ENCODE results near the gene ADSS1.

ADSS1 gene

DNA sequence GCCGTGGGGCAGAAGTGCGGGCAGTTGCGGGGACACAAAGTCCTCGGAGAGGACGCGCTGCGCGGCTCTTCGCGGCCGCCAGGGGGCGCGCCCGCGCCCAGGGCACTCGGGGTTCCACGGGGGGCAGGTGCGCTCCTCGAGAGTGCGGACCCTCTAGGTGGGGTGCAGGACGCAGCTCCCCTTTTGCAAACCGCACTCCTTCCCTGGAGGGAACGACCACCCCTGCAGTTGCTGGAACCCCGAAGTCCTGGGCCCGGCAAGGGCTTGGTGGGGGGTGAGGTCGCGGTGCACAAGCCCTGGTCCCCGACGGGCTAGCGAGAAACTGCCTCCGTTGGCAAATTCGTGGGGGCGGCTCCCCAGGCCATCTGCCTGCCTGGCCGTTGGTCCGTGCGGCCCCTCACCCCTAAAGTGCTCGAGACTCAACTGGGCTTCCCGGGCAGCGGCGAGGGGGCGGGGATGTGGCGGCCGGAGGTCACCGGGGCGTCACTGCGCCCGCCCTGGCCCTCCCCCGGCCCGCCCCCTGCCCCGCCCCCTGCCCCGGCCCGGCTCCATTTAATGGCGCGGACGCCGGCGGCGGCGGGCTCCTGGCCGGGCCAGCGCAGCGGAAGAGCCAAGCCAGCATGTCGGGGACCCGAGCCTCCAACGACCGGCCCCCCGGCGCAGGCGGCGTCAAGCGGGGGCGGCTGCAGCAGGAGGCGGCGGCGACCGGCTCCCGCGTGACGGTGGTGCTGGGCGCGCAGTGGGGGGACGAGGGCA is at the start of gene ADSS1:
Gene ADSS1 (plus strand): TSS at position 579 of the 756 bp plus-strand sequence. CDS start 42 bp downstream, at position 621.
- DNase-seq (ENCODE audit: low spot score): peak; percentile 95

GRCh38 chr14:104675447-104675846 is 48.6 kb upstream of the ADSS1 start:
- no peak for DNase-seq (ENCODE audit: low spot score)

- no peak for DNase-seq (ENCODE audit: low spot score)
These were observed 47.8 kb upstream of the ADSS1 start for GRCh38 chr14:104676130-104676693.

DNA sequence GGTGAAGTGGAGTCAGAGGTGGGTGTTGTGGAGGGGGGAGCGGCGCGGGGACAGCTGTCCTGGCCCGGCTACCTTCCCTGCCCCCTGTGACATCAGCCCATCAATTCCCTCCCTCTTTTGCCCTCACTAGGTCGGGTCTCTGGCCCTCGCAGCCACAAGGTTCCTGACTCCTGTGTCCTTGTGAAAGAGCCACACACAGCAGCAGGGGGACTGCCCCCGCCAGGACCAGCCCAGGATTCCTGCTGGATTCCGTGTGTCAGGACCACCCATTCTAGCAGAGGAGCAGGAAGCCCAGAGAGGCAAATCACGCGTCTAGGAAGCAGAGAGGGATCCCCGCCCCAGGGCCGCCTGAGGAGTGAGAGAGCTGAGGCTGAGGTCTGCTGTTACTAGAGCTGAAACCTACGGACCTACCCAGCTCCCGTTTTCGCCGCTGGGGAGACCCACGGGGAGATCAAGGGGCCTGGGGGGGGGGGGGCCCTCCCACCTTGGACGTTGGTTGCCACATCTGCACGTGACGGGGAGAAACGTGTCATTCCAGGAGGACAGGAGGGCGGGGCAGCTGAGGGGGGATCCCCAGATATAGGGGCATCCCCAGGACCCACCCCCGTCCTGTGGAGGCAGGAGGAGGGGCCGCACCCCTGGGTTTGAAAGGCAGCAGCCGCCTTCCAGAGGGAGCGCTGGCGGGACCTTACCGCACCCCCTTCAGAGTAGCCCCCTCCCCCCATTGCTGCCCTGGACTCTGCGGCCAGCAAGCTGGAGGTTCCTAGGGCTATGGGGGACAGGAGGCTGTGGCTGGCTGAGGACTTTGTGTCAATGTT is 47.1 kb upstream of the ADSS1 start:
- DNase-seq (ENCODE audit: low spot score): no peak

DNA sequence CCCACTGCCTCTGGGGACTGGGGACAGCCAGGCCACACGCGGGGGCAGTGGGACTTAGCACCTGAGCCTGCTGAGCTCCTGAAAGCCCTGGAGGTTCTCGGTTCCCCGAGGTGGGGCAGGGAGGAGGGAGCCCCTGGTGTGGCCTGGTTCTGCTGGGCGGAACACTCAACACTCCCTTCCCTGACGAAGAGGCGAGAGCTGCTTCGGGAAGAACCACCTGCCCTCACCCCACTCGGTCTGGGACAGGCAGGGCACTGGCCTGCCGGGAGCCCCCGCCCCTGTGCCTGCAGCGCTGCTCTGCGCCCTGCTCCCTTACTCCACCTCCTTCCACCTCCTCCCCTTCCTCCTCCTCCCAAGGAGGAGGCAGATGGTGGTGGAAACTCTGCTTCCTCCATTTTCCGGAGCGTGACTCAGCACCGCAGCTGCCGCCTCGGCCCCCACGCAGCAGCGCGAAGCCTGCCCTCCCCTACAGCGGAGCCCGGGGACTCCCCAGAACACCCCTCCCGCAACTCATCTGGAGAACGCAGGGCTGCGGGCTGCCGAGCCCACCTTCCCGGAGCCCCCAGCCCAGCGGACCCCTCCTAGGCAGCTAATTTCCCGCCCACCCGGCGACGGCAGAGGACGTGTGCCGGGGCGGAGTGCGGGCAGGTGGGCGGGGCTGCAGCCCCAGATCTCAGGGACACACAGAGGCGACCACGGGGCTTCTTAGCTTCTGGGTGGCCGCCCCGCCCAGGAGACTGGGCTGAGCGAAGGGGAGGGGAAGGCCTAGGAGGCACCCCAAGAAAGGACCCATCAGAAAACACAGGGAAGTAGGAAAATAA is 46.3 kb upstream of the ADSS1 start:
- peak; percentile 92 for DNase-seq (ENCODE audit: low spot score)

- peak; percentile 72 for DNase-seq (ENCODE audit: low spot score)
These were observed 45.7 kb upstream of the ADSS1 start for GRCh38 chr14:104678346-104678745.

DNA sequence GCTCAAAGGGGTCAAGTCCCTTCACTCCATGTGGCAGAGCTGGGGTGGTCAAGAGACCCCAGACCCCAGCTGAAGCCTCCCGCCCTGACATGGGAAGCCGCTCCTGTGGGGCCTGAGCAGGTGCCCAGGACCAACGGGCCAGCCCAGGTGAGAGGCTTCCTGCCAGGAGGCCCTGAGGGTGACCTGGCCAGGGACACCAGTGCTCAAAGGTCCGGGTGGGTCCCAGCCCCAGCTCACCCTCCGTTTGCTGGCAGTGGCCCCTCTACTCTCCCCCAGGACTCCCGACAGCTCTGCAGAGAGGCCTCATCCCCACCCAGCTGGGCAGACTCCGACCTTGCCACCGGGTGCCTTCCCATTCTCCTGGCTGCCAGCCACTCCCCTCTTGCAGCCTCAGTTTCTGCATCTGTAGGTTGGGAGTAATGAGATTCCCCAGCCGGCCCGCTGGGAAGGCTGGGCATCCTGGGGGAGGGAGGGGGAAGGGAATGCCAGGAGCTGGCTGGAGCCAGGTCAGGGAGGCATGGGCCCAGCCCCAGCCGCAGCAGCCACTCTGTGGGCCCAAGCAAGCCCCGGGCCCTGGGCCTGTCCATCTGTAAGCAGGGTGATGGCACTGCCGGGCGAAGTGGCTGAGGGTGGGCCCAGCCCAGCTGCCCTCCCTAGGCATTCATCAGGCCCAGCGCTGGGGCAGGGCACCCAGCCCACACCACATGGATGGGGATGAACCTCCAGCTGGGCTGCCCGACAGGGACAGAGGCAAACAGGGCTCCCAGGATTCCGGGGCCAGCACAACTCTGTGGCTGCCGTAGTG is 44.9 kb upstream of the ADSS1 start:
- no peak for DNase-seq (ENCODE audit: low spot score)

DNA sequence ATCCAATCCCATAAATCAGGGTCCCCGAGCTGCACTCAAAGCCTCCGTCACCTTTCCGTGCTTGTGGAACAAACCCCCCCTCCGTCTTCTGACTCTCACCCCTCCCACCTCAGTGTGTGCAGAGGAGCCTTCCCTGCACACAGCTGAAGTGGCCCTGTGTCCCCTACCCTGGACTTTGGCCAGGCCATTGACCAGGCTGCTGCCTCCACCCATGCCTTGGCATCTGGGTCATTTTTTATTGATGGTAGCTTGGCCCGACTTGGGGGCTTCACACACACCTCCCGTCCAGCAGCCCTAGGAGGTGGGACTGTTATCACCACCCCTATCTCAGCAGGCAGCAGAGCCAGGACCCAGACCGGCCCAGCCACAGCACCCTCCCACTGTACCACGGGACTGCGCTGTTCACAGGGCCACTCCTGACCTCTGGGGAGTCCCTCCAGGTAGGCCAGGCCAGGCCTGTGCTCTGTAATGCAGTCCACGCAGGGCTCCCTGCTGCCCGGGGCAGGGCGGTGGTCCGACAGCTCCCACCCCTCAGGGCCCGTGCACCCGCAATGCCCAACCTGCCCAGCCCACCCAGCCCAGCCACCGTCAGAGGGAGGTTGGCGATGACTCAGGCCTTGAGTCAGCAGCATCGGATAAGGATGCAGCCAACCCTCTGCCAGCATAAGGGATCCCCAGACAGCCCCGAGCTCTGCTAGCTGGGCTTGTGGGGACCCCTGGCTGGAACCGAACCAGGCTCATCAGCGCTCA is 43.8 kb upstream of the ADSS1 start:
- DNase-seq (ENCODE audit: low spot score): peak; percentile 89

DNA sequence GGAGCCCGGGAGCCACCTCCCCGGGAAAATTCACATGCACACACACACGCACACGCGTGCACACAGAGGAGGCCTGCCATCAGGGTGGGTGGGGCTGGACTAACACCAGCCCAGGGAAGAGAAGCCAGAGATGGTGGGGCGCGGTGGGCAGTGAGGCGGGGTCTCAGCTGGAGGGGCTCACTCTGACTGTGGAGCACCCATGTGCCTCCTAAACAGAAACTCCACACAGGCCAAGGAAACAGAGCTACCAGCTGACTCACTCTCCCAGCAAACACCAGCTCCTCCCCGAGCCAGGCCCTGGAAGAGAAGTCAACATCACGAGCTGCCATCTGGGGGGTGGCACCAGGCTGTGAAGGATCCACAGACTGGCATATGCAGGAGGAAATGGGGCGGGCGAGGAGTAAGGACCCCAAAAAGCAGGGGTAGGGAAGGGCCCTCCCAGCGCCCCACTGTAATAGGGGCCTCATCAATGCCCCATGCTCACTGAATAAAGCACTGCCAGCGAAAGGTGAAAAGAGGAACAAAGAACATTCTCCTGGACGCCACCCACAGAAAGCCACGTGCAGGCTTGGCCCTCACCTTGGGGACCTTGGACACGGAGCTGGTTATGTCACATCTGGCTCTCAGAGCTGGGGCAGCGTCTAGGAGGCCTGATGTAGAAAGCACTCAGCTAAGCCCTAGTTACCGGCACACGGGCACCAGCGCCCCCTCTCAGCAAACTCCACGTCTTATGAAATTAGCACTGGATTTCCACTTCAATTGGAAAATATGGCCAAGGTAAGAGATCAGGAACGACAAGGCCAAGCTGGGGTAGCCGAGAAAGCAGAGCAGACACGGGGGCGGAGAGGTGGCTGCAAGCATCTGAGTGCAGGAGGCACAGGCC is 43.0 kb upstream of the ADSS1 start:
- DNase-seq (ENCODE audit: low spot score): peak; percentile 87

DNA sequence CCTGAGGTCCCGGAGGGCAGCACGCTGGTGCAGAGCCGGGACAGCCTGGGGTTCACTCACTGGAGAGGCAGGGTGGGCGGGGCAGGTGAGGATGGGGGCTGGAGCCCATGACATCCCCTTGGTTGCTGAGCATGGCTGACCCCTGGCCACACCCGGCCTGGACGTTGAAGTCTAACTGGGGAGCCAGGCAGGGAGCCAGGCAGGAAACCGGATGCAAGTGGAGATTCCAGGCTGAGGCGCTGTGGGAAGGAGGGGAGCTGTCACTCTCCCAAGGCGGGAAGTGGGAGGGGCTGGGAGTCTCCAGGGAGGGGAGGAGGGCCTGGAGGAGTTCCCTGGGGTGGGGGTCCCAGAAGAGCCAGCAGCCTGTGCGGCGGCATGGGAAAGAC is 42.3 kb upstream of the ADSS1 start:
- peak; percentile 95 for DNase-seq (ENCODE audit: low spot score)

GRCh38 chr14:104682107-104682593 is 41.9 kb upstream of the ADSS1 start:
- no peak for DNase-seq (ENCODE audit: low spot score)

DNA sequence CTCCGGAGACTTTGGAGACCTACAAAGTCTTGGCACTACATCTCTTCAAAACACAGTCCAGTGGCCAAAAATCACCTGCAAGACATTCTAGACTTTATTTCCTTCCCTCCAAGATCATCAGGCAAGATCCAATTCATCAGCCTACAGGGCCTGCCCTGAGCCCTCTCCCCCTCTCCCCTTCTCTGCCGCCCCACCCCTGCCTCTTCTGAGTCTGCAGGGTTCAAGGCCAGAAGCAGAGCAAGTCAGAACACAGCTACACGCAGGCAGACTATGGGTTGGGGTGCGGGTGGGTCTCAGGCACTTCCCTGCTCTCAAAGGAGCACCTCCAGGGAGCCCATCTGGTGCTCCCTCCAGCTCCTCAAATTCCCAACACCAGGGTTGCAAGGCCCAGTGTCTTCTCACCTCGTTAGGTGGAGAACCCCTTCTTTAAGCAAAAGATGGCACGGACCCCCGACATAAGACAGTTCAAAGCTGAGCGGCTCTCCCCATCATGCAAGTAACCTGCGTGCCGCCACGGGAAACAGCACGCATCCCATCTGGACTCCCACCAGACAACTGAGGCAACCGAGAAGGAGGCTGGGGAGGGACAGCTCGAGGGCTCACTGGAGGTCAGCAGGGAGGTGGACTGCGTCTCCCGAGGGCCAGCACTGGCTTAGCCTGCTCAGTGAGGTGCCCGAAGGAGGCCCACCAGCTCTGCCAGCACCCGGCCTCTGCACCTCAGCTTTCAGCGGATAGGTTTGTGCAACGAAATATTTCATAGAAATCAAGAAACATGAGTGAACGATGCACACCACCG is 40.2 kb upstream of the ADSS1 start:
- DNase-seq (ENCODE audit: low spot score): no peak

GRCh38 chr14:104684449-104684821 is 39.6 kb upstream of the ADSS1 start:
- DNase-seq (ENCODE audit: low spot score): no peak

GRCh38 chr14:104685216-104685997 is 38.6 kb upstream of the ADSS1 start:
- DNase-seq (ENCODE audit: low spot score): no peak

DNA sequence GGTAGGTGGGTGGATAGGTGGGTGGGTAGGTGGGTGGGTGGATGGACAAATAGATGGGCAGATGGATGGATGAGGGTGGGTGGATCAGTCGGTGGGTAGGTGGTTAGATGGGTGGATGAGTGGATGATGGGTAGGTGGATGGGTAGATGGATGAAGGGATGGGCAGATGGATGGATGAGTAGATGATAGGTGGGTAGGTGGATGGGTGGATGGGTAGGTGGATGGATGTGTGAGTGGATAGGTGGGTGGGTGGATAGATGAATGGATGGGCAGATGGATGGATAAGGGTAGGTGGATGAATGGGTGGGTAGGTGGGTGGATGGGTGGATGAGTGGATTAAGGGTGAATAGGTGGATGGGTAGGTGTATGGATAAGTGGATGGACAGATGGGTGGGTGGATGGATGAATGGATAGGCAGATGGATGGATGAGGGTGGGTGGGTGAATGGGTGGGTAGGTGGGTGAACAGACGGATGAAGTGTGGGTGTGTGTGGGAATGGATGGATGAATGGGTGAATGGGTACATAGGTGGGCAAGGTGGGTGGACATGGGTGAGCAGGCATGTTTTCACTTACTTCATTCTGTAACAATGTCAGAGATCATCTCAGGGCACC is 37.9 kb upstream of the ADSS1 start:
- no peak for DNase-seq (ENCODE audit: low spot score)

DNA sequence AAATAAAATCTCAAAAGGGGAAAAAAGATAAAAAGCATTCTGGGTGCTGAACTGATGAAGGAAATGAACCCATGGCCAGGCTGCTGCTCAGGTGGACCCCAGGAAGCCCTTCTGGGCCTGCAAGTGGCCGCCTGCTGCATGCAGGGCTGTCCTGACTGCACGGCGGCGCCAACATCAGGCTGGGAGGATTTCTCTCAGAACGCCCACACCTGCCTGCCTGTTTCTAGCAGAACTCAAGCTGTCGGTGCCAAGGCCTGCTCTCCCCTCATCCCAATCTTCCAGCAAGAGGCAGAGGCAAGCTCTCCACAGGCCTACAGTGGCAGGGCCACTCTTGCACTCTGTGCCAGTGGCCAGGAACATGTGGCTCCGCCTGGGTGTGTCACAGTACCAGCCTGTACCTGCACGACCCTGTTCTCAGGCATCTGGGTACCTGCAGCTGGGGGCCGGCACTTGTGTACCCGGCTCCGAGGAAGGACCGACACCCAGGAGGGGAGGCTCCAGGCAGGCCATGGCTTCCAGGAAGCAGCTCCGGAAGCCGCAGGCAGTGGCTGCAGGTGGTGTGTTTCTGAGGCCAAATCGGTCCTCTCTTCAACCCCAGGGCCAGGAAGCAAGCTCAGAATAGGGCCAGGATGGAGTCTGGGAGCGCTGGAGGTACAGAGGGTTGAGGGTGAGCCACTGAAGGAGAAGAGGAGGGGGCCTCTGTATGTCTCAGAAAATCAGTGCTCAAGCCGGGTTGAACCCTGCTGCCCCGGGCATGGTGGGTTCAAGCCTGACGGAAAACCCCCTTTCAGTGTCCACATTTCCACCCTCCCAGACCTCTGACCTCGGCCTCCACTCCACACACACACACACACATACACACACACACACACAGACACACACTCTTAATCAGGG is 37.2 kb upstream of the ADSS1 start:
- DNase-seq (ENCODE audit: low spot score): no peak
